ENCODE results near the gene HMGB1.
"Not testable (repeated sequence)": the region's sequence is repeated elsewhere in the genome, so short reads cannot be mapped to it uniquely, and the experiment has no call there.

HMGB1 gene

DNA sequence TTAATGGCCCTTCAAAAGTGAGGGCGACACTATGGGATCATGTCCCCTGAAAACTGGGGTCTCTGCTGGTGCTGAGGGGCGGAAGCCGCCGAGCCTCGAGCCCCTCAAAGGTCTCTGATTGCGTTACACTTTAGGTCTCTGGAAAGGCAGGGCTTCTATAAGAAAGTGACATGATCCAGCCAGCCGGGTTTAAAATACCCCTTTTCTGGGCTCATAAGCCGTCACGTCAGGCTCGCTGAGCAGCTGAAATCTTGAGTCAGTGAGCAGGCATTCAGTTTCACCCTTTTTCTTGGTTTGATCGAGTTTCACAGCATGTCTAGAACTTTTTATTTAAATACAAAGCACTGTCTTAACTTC is 600 bp upstream of the HMGB1 start:
- DNase-seq (ENCODE audit: low spot score) = no peak

DNA sequence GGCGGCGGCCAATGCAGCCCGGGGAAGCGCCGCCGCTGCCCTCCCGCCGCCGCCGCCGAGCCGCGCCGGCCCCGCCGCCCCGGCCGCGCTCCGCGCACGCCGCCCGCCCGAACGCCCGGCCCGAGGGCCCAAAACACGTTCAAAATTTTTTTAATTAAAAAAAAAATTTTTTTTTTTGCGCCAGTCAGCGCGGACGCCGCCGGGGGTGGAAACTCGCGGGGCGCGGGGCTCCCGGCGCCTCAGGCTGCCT is 468 bp downstream of the HMGB1 start:
- DNase-seq (ENCODE audit: low spot score) = no peak

DNA sequence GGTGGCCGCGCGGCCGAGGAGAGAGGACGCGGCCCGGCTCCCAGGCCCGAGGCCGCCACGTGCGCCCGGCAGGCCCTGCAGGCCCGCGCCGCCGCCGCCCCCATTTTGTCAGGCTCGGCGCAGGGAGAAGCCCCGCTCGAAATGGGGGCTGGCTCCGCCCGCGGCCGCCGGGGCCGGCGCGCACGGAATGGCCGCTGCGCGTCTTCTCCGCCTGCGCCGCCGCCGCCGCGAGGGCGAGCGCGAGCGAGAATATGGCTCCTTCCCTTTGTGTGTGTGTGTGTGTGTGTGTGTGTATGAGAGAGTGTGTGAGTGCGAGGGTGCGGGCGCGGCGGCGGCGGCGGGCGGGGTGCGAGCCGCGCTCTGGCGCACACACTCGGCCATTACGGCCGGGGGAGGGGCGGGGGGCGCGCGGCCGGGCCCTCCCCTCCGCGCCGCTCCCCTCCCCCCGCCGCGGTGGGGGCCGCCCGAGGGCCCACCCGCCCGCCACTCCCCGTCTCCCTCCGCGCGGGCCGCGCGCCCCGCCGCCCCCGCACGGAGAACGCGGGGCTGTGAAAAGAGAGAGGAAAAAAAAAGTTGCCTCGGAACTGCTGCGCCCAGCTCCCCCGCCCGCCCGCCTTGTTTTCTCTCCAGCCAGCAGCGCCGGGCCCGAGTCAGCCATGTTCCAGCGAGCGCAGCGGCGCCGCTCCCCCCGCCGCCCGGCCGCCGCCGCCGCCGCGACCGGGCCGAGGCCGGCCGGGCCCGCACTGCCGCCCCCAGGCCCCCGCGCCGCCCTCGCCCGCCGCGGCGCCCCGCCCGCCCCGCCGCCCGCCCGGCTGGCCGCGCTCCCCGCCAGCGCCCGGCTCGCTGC is 1.0 kb downstream of the HMGB1 start:
- DNase-seq (ENCODE audit: low spot score) = peak; percentile 77

DNA sequence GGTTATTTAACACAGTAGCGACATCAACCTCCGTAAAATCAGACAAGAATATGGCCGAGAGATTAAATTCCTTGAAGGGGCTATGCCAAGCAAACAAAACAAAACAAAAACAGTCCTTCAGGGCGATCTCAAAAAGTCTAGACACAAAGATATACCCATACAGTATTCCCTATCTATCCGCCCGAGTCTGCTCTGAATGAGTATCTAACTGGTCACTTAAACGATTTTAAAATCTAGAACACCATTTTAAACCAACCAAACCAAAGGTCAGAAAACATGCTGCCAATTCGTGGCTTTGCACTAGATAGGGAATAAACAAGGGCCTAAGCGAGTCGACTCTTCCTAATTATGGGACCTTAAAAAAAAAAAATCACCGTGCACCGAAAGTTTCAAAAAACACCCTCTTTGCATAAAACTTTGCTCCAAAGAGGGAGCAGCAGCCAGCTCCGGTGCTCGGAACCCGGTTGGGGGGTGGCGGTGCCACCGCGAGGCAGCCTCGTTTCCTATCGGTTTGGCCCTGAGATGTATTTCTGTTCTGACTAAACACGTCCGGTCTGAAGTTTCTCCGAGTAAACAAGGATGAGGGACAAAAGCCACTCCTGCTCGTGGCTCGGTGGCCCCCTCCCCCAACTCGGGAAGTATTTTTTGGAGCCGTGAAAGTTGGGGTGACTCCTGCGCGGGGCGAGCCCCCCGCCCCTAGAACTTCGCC is 1.8 kb downstream of the HMGB1 start:
- peak; percentile 74 for DNase-seq (ENCODE audit: low spot score)

DNA sequence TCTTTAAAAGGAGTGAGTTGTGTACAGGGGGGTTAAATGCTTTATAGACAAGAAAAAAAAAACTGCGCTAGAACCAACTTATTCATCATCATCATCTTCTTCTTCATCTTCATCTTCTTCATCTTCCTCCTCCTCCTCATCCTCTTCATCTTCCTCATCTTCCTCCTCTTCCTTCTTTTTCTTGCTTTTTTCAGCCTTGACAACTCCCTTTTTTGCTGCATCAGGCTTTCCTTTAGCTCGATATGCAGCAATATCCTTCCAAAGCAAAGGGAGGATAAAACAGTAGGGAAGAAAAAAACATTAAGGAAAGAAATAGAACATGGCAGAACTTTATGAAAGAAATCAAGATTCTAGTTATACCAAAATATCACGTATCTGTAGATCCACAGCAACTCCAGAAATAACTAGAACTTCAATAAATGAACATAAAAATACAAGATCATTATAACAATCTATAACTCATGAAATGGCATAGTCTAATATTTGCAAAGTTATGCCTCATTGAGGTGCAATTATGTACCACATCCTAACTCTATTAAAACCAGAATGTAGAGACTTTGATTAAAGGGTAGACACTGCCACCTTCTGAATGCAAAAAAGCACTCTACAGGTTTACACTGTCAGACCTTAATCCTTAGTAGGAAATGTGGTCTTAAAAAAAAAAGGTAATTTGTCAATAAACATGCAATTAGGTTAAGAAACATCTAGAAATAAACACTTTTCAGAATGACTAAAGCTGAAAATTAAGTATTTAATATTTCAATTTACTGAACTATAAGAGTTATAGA is 4.3 kb downstream of the HMGB1 start:
- DNase-seq (ENCODE audit: low spot score) = peak; percentile 74

DNA sequence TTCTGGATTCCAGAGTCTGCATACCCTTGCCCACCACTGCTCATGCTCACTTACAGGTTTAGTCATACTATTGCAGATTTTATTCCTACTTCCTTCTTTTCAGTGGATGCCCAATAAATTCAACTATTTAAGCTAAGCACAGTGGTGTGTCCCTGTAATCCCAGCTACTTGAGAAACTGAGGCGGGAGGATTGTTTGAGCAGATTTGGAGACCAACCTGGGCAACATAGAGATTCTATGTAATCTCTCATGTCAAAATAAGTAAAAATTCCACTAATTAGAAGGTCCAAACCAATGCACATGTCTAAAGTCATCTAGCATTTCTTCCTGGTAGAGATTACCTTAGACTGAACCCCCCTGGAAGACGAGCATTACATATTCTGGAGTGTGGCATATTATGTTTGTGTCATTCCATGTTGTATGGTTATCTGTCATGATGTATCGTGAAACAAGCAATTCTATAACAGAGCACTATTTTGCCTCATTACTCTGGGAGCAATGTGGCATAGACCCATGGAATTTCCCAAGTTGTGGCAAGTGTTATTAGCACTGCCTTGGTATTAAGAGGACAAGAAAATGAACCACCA is 8.3 kb downstream of the HMGB1 start:
- no peak for DNase-seq (ENCODE audit: low spot score)

DNA sequence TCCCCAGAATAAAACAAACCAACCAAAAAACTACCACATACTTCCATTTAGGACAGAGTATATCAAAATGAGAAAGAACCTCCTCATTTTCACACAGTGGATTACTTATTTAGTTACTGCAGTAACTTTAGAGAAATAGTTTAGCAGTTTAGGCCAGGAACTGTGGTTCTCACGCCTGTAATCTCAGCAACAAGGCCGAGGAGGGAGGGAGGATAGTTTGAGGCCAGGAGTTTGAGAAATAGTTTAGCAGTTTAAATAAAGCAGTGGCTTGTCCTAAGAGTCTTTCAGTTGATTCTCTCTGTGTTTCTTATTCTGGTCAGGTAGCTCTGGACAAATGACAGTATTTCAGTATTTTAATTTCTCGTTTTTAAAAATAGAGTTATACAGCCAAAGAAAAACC is 9.4 kb downstream of the HMGB1 start:
- DNase-seq (ENCODE audit: low spot score) = no peak

DNA sequence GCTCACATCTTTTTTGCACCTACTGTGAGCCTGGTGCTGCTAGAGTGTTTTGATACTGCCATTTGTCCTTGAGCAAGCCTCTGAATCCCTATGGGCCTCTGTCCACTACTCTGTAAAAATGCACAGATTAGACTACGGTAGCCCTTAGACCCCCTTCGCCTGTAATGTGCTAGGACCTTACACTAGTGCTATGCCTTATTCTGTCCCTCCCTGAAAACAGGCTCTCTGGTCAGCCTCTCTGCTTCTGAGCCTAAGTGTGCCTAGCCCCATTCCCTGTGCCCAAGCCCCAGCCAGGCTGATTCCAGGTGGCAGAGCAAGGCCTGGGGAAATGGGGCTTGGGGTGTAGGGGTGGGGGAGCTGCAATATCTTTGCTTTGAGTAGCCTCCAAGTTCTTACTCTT is 10.7 kb downstream of the HMGB1 start:
- DNase-seq (ENCODE audit: low spot score) = no peak

DNA sequence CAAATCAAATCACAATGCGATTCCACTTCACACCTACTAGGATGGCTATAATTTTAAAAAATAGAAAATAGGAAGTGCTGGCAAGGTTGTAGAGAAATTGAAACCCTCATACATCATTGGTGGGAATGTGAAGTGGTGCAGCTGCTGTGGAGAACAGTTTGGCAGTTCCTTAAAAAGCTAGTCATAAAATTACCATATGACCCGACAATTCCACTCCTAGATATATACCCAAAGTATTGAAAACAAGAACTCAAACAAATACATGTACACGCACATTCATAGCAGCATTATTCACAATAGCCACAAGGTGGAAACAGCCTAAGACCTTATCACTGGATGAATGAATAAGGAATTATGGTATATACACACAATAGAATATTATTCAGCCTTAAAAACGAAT is 12.0 kb downstream of the HMGB1 start:
- no peak for DNase-seq (ENCODE audit: low spot score)

DNA sequence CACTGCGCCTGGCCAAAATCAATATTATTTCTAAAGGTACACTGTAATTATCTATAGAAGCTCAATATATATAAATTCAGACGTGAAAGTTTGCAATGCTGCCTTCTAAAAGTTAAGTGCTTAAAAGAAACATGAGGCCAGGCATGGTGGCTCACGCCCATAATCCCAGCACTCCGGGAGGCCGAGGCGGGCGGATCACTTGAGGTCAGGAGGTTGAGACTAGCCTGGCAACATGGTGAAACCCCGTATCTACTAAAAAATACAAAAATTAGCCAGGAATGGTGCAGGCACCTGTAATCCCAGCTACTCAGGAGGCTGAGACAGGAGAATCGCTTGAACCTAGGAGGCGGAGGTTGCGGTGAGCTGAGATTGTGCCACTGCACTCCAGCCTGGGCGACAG is 14.3 kb downstream of the HMGB1 start:
- not testable (repeated sequence) for DNase-seq (ENCODE audit: low spot score)

DNA sequence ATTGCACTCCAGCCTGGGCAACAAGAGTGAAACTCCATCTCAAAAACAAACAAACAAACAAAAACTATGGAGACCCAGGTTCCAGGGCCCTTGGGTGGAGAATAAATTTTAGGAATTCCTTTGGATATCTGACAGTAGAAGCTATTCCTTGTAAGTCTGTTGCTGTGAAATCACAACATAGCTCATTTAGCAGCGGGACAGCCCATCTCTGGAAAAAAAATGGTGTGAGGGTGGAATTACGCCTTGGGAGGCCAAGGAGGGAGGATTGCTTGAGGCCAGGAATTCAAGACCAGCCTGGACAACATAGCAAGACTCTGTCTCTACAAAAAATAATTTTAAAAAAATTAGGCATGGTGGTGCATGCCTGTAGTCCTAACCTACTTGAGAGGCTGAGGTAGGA is 15.7 kb downstream of the HMGB1 start:
- DNase-seq (ENCODE audit: low spot score) = no peak

DNA sequence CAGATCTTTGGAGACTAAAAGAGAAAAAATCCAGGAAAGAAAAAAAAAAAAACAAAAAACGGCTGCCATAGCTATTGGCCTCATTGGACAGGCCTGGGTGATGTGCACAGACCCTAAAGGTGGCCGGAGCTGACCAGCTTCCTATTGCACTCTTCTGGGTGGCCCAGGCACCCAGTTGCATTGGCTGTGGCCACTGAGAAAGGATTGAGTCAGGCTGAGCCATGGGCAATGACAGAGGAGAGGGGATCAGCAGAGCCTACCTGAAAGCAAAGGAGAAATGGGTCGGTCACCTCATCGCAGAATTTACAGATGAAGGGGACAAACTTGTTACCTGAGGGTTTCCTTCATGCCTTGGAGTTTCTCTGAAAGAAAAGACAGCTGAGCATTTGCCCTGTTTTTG is 17.3 kb downstream of the HMGB1 start:
- no peak for DNase-seq (ENCODE audit: low spot score)

DNA sequence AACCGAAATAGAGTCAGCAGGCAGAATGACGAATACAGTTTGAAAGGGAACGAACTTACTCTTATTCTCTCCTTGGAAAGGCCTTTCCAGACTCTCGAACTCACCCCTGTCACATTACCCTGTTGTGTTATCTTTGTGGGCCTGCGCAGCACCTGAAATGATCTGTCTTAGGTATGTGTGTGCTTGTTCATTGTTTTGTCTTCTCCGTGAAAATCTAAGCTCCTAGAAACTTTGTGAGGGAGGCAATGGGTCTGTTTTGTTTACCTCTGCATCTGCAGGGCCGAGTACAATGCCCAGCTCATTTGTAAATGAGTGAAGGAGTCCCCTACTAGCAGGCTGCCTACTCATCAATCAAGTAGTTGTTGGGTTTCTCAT is 19.6 kb downstream of the HMGB1 start:
- no peak for DNase-seq (ENCODE audit: low spot score)

DNA sequence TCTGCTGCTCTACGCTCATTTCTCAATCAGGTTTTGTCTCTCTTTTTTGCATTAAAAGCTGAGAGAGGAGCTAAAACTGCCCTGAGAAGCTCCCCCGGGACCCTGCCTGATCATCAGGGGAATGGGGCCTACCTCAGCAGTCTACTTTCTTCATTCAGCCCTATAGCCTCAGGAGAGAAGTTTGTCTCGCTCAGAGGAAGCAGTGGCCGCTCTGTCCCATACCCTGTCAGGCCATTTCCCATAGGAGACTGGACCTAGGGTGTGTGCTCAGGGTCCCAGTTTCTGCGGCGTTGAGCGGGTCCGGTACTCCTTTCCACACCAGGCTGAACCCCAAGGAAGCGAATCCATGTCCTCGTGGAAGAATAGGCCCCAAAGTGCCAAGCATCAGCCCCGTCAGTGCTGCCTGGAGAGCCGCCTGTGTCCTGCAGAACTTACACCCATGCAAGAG is 21.8 kb downstream of the HMGB1 start:
- DNase-seq (ENCODE audit: low spot score) = no peak

DNA sequence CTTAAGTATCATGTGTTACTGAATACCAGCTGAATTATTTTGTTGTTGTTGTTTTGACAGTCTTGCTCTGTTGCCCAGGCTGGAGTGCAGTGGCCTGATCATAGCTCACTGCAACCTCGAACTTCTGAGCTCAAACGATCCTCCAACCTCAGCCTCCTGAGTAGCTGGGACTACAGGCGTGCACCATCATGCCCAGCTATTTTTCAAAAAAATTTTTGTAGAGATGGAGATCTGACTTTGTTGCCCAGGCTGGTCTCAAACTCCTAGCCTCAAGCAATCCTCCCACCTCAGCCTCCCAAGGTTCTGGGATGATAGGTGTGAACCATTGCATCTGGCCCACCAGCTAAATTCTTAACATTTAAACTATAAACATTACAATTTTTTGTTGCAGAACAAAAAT is 22.2 kb downstream of the HMGB1 start:
- not testable (repeated sequence) for DNase-seq (ENCODE audit: low spot score)

DNA sequence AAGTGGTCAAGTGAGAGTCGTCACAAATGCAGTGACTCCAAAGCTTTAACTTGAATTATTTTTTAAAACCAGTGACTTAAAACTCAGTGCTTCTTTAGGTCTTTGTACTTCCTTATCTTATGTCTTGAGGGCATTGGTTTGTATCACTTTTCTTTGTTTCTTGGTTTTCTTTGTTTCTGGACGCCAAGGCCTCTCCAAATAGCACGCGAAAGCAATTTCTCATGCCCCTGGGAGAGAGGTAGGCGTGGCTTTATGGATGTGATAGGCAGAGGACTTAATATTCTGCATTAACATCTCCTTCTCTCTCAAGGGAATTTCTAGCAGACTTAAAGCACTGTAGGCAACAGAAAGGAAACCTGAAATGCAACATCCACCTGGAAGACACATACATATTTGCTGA is 22.8 kb downstream of the HMGB1 start:
- no peak for DNase-seq (ENCODE audit: low spot score)

DNA sequence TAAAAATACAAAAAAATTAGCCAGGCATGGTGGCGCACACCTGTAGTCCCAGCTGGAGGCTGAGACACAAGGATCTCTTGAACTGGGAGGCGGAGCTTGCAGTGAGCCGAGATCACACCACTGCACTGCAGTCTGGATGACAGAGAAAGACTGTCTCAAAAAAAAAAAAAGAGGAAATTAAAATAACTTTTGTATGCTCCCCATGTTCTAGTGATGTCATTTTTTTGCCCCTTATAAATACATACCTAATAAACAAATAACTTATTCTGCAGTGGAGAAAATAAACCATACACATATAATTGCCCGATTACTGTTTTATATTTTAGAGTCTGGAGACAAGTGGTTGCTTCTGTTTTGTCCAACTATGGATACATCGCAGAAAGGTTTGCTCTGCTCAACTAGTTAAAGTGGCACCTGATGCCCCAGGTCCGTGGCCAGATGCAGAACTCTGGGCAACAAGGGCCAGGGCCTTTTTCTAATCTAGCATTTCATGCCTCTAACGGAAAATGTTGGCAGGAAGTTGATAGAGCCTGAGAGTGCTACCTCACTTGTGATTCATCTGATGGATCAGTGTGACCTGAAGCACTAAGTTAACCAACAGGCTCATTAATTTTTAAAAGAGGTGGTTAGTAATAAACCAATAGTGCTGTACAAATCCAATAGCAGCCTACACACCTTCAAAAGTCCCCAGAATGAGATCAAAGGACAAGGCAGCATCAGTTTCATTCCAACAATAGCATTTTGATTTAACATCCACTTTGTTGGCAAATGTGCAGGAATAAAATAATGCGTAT is 24.6 kb downstream of the HMGB1 start:
- no peak for DNase-seq (ENCODE audit: low spot score)

DNA sequence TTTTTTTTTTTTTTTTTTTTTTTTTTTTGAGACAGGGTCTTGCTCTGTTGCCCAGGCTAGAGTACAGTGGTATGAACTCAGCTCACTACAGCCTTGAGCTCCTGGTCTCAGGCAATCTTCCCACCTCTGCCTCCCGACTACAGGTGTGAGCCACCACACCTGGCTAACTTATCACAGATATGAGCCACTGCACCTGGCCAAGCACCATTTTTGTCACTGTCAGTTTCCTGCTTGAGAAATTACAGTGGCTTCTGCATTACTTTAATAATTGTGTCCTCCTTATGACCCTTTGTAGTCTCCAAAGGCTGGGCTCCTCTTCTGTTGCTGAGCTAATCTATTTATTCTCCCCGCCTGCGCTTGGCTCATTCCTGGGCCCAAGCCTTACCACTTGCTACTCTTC is 27.4 kb downstream of the HMGB1 start:
- no peak for DNase-seq (ENCODE audit: low spot score)

DNA sequence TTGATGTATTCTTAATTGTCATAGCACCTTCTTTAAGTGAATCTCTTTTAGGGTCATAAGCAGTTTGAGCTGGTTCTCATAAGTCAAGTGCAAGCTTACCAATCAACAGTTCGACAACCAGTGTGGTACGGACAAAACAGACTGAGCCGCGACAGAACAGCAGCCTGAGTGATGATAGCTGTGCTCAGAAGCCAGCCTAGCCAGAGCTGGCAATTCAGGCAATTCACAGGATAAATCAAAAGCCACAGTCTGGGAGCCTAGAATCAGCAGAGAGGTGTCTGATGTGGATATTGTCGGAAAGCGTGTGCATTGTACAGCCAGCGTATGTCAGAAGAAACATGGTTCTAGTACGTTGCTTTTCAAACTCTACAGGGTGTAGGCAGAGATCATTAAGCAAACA is 28.6 kb downstream of the HMGB1 start:
- no peak for DNase-seq (ENCODE audit: low spot score)

DNA sequence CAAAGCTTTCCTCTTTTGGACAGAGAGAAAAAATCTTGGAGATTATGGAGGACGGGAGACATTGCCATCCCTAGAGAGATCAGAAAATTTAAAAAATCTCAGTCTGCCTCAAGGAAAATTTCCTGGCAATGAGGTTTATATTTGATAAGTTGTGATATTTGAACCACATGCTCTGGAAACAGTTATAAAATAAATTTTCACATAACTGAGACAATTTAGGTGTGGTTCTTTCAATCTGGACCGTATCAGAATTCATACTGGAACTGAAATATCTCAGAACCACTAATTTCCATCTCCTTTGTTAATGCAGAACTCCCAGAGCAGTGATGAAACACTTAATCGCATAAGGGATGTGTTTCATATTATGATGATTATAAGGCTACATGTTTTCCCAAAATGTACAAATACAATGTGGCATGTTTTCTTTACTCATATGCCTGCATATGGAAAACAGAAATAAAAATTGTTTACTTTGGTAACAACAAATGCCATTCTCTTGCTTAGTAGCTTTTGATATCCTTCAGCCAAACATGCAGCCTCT is 29.8 kb downstream of the HMGB1 start:
- DNase-seq (ENCODE audit: low spot score) = no peak

DNA sequence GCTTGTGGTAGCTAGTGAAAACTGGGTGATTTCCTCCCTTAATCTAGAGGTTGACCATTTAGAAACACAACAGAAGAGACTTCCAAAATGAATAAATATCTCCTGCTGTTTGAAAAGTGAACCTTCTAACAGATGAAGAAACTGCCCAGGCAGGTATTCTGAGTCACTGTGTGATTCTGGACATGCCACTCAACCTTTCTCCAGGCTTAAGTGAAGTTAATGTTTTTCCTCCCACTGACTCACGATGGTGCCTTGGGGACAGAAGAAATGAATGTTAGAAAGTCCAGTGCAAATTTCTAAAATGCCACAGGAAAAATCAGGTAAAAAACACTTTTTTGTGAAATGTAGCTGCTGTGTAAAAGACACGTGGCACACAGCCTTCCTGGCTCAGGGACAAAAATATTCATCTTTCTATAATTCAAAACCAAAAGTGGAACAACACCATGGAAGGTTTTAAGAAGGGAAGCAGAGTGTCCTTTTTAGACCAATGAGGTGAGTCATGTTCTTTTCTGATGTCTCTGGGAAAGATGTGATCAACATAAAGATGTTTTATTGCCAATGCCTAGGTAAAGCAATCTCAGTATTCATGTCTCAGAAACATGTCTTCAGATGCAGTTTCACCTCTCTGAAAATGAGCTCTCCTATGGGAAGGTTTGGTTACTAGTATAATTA is 34.3 kb downstream of the HMGB1 start:
- no peak for DNase-seq (ENCODE audit: low spot score)

Data from CD4-positive, alpha-beta T cell treated with Interleukin-2 at 100 ng/mL for 4 hours (primary cell).